ENCODE results near the gene AFG1L.
"Not testable (repeated sequence)": the region's sequence is repeated elsewhere in the genome, so short reads cannot be mapped to it uniquely, and the experiment has no call there.

The AFG1L gene

DNA sequence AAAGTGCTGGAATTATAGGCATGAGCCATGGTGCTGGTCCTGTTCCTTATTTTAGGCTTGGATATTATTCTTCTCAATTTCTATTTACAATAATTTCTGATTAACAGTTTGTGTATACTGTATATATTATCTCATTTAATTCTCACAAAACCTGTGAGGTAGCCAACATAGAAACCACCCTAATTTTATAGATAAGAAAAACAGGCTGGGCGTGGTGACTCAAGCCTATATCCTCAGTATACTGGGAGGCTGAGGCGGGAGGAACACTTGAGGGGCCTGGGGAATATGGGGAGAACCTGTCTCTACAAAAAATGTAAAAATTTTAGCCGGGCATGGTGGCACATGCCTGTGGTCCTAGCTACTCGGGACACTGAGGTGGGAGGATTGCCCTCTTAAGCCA is 3.8 kb upstream of the AFG1L start:
- no peak for DNase-seq

DNA sequence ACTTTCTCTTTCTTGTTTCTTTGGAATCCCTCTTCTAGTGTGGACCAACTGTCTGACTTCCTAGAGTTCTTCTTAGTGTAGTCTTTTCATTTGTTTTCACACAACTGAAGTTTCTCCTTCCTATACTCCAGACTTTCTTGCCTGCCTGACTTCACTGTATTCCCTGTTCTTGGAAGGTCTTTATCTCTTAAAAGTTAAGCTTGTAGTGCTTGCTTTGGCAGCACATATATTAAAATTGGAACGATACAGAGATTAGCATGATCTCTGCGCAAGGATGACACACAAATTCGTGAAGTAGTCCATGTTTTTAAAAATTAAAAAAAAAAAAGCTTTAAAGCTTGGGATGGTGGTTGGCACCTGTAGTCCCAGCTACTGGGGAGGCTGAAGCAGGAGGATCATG is 2.3 kb upstream of the AFG1L start:
- DNase-seq = not testable (repeated sequence)

DNA sequence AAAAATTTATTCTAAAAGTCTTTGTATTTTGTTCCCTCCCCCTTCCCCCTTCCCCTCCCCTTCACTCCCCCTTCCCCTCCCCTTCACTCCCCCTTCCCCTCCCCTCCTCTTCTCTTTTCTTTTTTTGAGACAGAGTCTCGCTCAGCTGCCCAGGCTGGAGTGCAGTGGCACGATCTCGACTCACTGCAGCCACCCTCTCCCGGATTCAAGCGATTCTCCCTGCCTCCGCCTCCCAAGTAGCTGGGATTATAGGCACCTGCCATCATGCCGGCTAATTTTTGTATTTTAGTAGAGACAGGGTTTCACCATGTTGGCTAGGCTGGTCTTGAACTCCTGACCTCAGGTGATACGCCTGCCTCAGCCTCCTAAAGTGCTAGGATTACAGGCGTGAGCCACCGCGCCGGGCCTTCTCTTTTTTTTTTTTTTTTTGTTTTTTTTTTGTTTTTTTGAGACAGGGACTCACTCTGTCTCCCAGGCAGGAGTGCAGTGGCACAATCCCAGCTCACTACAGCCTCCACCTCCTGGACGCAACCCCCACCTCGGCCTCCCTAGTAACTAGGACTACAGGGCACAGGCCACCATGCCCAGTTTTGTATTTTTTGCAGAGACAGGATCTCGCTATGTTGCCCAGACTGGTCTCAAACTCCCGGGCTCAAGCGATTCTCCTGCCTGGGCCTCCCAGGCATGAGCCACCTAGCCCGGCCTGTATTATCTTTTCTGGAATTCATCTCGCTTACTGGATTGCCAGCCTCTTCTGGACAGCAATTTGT is 1.1 kb upstream of the AFG1L start:
- DNase-seq = peak; percentile 31

DNA sequence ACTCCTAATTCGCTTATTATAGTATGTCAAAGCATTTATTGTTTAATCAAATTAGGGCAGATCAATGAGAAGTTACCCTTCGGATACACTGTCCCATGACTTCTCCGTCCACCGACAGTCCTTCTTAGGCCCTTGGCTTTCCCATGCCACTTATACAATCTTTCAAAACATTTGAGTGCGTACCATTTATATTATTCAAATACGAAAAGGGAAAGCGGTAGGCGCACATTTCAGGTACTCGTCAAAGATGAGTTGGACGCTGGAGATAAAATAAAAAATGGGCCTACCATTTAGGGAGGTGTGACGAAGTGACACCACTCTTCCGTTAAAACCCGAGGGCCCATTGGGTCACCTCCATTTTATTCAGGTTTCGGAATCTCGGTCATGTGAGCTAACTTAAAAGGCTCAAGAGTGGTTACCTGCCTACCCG is 542 bp upstream of the AFG1L start:
- DNase-seq = no peak

DNA sequence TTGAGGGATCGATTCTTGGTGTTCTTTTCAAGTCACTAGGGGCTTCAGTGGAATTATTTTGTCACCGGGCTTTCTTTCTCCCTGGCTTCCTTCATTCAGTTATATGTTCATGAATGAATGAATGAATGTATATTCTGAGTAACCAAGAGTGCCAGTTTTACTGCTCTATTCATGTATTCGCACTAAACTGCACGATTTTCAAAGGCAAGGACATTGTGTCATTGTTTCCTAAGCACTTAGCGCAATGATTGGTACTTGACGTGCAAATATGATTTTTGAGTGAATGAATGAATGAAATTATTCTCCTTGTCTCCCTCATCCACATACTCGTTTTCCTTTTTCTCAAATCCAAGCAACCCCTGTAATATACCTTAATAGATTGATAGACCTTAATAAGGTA is 822 bp downstream of the AFG1L start:
- DNase-seq = peak; percentile 45

DNA sequence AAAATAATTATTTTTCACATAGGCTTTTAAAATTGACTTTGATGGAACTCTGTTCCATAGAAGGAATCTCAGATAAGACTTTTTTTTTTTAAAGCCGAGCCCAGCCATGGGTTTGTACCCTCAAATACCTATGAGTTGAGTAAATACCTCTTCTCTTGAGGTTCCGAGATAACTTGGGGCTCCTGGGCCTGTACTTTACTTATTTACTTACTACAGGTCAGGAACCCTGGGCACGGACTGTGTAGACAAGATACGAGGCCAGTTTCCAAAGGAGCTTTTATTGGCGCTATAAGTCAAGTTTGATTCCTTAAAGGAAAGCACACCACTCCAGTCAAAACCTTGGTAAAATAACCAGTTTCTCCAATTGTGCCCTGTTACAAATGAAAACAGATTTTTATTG is 7.5 kb downstream of the AFG1L start:
- DNase-seq = no peak

DNA sequence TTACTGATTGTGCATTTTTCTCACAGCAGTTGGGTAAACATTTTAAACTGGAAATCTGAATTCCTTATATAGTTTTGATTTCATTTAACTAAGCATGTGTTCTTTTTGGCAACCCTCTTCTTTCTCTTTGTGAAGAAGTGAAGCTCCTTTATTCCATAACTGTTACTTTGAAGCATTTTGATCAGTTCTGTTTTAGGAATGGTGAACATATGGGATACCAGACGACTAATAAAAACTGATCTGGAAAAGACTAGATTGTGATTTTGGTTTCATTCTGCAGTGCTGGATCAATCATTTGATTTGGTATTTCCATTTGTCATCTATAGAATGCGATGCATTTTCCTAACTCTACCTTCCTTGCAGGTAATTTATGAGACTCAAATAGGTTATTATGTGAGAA is 9.8 kb downstream of the AFG1L start:
- DNase-seq = no peak

DNA sequence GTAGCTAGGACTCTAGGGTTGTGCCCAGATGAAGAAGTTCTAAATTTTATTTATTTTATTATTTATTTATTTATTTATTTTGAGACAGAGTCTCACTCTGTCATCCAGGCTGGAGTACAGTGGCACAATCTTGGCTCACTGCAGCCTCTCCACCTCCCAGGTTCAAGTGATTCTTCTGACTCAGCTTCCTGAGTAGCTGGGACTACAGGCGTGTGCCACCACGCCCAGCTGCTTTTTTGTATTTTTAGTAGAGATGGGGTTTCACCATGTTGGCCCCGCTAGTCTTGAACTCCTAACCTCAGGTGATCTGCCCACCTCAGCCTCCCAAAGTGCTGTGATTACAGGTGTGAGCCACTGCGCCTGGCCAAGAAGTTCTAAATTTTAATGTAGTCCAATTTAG is 13.8 kb downstream of the AFG1L start:
- not testable (repeated sequence) for DNase-seq

DNA sequence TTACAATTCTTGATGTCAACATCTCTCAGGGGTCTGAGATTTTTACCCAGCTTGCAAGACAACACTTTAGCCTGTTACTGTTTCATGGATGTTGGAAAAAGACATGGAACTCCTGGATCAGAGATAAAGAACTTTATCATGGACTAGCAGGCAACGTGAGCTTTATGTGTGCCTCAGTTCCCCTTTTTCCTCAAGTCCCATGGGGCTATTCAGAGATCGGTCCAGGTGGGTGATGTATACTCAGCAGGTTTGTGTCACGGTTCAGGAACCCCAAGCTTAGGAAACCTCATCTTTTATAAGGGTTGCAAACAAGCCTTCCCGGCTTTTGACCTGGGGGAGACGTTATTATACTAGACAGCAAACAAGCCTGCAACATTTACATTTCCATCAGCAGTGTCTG is 15.0 kb downstream of the AFG1L start:
- no peak for DNase-seq

DNA sequence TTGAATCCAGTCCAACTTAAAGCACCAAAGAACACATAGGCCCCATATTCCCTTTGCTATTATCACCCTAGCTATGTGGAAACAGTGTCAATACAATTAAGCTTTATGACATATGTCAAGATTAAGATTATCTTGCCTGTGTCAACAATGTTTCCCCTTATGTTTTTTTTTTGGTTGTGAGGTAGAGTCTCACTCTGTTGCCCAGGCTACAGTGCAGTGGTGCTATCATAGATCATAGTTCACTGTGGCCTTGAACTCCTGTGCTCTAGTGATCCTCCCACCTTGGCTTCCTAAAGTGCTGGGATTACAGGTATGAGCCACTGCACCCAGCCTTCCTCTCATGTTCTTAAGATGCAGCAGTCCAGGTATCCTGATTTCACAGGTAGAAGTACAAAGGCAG is 17.8 kb downstream of the AFG1L start:
- DNase-seq = no peak

DNA sequence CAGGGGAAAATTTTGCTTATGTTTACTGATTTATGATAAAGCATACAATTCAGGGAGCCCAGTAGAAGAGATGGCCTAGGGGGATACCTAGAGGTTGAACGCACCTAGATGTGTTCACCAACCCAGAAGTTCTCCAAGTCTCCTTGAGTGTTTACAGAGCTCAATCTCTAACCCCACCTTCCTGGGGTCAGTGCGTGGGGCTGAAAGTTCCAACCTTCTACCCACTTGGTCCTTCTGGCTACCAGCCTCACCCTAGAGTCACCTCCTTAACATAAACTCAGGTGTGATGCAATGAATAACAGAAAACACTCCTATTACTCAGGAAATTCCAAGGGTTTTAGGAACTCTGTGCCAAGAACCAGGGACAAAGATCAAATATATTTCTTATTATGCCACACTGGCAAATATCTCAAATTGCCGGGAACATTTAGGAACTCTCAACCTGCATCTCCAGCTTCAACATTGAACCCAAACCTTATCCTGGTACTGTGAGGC is 26.4 kb downstream of the AFG1L start:
- no peak for DNase-seq

DNA sequence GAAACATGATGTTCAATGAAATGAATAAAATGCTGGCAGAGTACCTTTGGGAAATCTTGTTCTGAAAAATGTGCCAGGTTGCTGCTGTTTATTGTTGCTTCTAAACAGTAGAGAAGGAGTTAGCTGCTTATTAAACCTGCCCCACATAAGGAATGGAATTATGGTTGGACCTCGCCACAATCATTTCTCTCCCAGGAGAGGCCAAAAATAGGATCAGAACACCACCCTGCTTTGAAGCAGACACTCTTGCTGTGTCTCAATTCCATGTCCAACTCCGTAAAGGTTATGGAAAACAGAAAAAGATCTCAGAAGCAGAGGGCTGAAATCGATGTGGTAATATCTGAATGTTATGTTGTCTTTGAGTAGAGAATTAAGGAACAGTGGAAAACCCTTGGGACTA is 27.9 kb downstream of the AFG1L start:
- no peak for DNase-seq

DNA sequence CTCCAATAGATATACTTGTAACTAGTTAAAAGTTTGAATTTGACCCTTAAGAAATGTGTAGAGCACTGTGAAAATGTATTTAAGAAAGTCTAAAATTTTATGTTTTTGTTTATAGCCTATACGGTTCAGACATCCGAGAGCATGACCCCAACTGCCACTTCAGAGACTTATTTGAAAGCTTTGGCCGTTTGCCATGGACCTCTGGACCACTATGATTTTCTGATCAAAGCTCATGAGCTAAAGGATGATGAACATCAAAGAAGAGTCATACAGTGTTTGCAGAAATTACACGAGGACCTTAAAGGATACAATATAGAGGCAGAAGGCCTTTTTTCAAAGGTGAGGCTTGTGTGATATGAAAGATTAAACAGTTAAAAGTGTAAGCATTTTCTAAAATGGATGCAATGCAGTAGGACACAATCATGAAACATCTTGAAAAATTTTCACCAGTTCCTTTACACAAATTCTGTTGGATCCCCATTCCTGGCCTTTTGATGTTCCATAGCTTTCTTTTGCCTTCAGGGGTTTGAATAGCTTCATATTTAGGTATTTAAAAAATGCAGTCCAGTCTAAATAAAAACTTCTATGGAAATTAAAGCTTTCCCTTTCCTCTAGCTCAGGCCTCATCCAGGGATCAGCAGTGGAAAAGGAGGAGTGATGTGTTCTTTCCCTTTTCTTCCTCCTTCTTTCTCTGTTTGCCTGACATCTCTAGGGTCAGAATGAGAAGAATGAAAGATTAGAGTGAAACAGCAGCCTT is 29.0 kb downstream of the AFG1L start:
- no peak for DNase-seq

DNA sequence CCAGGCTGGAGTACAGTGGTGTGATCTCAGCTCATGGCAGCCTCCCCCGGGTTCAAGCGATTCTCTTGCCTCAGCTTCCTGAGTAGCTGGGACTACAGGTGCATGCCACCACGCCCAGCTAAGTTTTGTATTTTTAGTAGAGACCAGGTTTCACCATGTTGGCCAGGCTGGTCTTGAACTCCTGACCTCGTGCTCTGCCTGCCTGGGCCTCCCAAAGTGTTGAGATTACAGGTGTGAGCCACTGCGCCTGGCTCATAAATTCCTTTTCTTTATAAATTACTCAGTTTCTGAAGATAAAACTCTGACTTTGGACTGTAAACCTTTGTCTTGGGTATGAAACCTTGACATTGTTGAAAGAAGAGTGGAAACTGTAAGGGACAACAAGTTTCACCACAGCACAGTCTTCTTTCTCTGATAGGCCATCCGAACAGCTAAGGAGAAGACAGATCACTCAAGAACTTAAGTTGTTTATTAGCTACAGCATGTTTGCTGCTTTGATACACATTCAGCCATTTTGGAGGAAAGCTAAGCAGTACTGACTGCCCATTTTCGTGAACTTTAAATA is 35.4 kb downstream of the AFG1L start:
- not testable (repeated sequence) for DNase-seq

DNA sequence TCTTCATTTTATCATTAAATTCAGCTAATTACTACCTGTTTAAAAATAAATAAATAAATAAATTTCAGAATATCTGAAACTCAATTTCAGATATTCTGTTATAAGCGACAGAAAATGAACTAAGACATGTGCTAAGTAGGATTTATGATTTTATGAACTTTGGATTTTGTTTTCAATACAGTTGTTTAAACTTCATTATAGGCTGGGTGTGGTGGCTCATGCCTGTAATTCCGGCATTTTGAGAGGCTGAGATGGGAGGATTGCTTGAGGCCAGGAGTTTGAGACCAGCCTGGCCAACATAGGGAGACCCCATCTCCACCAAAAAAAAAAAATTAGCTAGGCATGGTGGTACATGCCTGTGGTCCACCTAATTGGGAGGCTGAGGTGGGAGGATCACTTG is 36.0 kb downstream of the AFG1L start:
- DNase-seq = no peak

DNA sequence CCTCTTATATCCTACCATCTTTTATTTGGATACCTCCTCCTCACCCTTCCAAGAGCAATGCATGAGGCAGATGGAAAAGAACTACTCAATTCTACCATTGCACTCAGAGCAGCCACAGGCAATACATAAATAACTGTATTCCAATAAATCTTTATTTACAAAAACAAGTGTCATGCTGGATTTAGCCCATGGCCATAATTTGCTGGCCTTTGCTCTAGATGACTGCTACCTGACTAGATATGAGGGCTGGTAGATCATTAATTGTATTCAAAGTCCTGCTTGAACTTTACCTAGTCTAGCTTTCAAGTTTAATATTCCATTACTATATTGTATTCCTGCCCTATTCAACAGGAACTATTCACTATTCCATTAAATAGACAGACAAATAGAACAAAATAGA is 37.1 kb downstream of the AFG1L start:
- DNase-seq = no peak

DNA sequence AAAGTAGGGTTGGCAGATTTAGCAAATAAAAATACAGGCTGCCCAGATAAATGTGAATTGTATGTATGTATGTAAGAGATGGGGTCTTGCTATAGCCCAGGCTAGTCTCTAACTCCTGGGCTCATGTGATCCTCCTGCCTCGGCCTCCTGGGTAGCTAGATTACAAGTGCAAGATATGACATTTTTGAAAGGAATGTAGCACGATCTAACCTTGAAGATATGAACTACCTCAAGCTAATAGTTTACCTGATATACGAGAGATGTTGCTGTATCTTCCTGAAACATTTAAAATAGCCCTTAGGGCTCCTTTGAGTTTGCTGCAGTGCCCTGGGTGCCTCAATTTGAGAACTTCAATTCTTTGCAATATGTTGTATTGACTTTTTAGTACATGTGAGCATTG is 42.1 kb downstream of the AFG1L start:
- DNase-seq = no peak

DNA sequence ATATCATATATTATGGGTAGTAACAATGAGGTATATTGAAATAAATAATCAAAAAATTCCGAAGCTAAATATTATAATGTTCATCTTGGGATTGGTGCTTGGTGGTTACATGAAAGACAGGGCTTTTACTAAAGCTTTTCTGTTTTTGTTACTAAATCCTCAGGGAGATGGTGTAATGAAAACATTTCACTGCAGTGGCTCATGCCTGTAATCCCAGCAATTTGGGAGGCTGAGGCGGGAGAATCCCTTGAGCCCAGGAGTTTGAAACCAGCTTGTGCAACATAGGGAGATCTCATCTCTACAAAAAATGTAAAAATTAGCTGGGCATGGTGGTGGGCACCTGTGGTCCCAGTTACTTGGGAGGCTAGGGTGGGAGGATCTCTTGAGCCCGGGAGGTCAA is 42.9 kb downstream of the AFG1L start:
- DNase-seq = no peak

DNA sequence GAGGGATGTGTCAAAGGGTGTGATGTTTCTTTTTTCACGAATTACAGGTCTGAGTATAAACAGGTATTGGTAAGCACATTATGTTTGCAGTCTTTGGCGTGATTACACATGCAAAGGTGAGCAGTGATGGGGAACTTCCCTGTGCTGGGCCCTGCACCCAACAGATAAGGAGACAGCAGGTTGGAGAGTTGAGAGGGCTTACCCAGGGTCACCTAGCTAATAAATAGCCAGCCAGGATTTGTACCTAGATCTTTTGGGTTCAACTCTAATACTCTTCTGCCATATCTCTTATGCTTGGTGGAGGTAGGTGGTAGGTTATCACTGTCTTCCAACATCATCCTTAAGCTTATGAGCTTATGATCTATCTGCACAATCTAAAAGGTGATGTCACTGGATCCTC is 46.5 kb downstream of the AFG1L start:
- DNase-seq = no peak

DNA sequence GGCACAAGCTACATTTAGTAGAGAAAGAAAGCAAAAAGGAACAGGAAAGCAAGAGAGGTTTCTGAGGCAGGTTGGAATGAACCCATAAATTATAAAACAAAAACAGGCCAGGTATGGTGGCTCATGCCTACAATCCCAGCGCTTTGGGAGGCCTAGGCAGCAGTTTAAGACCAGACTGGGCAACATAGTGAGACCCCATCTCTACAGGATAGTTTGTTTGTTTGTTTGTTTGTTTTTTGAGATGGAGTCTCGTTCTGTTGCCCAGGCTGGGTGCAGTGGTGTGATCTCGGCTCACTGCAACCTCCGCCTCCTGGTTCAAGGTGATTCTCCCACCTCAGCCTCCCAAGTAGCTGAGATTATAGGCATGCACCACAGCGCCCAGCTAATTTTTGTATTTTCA is 49.0 kb downstream of the AFG1L start:
- DNase-seq = no peak

DNA sequence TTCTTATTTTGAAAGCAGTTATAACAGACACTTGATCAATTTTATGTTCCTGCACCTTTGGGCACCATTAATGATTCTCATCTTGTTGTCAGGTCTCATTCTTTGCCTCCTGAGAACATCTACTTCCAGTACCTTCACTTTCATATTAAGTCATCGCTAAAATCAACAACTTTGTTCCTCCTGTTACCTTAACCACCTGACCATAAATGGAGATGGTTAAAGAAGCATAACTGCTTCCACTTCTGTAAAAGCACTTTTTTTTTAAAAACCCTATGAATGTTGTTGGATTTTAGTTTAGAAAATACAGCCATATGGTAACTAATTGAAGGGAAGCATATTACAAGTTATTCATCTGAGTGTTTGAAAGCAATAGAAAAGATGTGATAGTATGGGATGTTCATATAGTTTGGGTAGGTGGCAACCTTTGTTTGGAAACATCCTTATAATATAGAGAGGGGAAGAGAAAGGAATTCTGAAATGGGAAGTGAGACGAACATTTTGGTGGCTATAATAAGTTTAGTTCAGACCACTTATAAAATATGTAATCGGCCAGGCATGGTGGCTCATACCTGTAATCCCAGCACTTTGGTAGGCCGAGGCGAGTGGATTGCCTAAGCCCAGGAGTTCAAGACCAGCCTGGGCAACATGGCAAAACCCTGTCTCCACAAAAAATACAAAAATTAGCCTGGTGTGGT is 53.9 kb downstream of the AFG1L start:
- DNase-seq = no peak

DNA sequence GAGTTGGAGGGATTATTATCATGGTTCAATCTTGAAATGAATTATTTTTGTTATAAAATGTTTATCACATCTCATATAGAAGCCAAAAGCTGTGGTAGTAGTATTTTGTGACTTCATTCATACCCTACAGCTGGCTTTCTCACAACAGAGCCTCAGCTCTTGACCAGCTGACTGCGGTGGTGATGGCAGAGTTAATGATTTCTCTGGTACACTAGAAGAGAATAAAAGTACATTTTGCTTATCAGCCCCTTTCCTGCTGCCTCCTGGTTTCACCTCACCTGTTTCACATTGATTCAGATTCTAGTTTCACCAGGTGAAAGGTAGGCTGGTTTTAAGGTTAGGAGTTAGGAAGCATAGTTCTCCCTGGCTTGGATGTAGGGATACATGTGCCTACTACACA is 55.7 kb downstream of the AFG1L start:
- no peak for DNase-seq

DNA sequence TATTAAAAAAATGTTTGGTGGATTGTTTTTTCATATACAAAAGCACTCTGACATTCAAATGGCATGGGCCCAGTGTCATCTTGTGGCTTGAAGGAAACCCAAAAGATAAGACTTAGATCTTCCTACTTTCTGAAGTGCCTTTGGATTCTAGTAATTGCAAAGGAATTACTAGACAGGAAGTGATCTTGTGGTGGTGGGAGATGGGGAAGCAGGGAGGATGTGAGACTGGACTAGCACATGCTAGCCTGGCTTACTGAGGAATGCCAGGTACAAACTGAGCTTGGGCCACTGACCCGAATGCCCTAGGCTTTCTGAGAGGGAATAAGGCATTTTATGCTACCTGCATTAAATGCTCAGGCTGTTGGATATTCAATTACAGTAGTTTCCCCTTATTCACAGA is 59.0 kb downstream of the AFG1L start:
- DNase-seq = no peak

DNA sequence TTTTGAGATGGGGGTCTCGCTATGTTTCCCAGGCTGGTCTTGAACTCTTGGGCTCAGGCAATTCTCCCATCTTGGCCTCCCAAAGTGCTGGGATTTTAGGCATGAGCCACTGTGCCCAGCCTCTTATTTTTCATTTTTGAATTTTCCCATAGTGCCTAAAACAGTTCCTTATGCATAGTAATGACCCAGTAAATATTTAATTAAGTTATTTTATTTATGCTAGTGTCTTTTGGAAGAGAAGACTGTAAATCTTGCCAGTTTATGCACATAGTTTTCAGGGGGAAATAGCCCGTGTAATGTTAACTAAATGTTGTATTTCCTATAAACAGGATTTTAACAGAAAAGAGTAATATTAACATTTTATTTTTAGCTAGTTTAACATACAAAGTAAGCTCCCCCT is 60.3 kb downstream of the AFG1L start:
- DNase-seq = no peak
